H9 (cell line): Measurements from ENCODE around the gene SH3GLB2. TPM values are rescaled to one million over a fixed set of nuclear protein-coding genes. Genes with fewer than 3 reads are reported as not detected.

Experiments
- DNase-seq: peaks from one replicate; pipeline ENCODE4 v3.0.0-alpha.2; 2017
- H2AFZ ChIP-seq: one replicate; pipeline ENCODE4 v1.6.1; 2013; ENCODE audit warnings: mild to moderate bottlenecking, low read length, control low read depth, moderate library complexity
- H2AK5ac ChIP-seq: 2 replicates; pipeline ENCODE4 v1.6.1; 2013; ENCODE audit warnings: low read length, control low read depth, mixed read lengths; ENCODE audit not compliant: insufficient read length
- H2BK120ac ChIP-seq: one replicate; pipeline ENCODE4 v1.6.1; 2013; ENCODE audit warnings: low read depth, mild to moderate bottlenecking, low read length, control low read depth, inconsistent platforms; ENCODE audit not compliant: poor library complexity, severe bottlenecking
- H2BK12ac ChIP-seq: 2 replicates; pipeline ENCODE4 v1.6.1; 2013; ENCODE audit warnings: low read length, control low read depth, mixed read lengths, low read depth; ENCODE audit not compliant: insufficient read length
- H2BK15ac ChIP-seq: 2 replicates; pipeline ENCODE4 v1.6.1; 2013; ENCODE audit warnings: low read depth, low read length, control low read depth
- H2BK20ac ChIP-seq: one replicate; pipeline ENCODE4 v1.6.1; 2013; ENCODE audit warnings: low read depth, mild to moderate bottlenecking, low read length, control low read depth, inconsistent platforms; ENCODE audit not compliant: poor library complexity, severe bottlenecking
- H2BK5ac ChIP-seq: 2 replicates; pipeline ENCODE4 v1.6.1; 2013; ENCODE audit warnings: low read length, control low read depth, mixed read lengths; ENCODE audit not compliant: insufficient read length
- H3K14ac ChIP-seq: 2 replicates; pipeline ENCODE4 v1.6.1; 2013; ENCODE audit warnings: low read length, control low read depth; ENCODE audit not compliant: insufficient read depth
- H3K18ac ChIP-seq: 2 replicates; pipeline ENCODE4 v1.6.1; 2013; ENCODE audit warnings: low read depth, mild to moderate bottlenecking, mixed read lengths, low read length, control low read depth; ENCODE audit not compliant: insufficient read length
- H3K23ac ChIP-seq: 2 replicates; pipeline ENCODE4 v1.6.1; 2013; ENCODE audit warnings: low read length, control low read depth, mixed read lengths, low read depth; ENCODE audit not compliant: insufficient read length
- H3K23me2 ChIP-seq: 2 replicates; pipeline ENCODE4 v1.6.1; 2013; ENCODE audit warnings: low read depth, mild to moderate bottlenecking, mixed read lengths, low read length, control low read depth; ENCODE audit not compliant: insufficient read length, poor library complexity, severe bottlenecking
- H3K27ac ChIP-seq: 2 replicates; pipeline ENCODE4 v1.5.1; 2013; ENCODE audit warnings: low read length, control low read depth, mixed read lengths, low read depth; ENCODE audit not compliant: insufficient read length
- H3K27me3 ChIP-seq: 2 replicates; pipeline ENCODE4 v1.6.1; 2013; ENCODE audit warnings: low read length, control low read depth, inconsistent platforms; ENCODE audit not compliant: insufficient read depth
- H3K4ac ChIP-seq: 2 replicates; pipeline ENCODE4 v1.6.1; 2013; ENCODE audit warnings: low read depth, mild to moderate bottlenecking, control low read depth, inconsistent platforms, low read length, moderate library complexity
- H3K4me1 ChIP-seq: 2 replicates; pipeline ENCODE4 v1.6.1; 2013; ENCODE audit warnings: low read length, control low read depth, inconsistent platforms; ENCODE audit not compliant: insufficient read depth
- H3K4me2 ChIP-seq: 2 replicates; pipeline ENCODE4 v1.6.1; 2013; ENCODE audit warnings: low read length, control low read depth, mixed read lengths; ENCODE audit not compliant: insufficient read length, insufficient read depth
- H3K56ac ChIP-seq: 2 replicates; pipeline ENCODE4 v1.6.1; 2013; ENCODE audit warnings: low read depth, mild to moderate bottlenecking, mixed read lengths, low read length, control low read depth; ENCODE audit not compliant: insufficient read length
- H3K79me1 ChIP-seq: 2 replicates; pipeline ENCODE4 v1.6.1; 2013; ENCODE audit warnings: low read depth, mild to moderate bottlenecking, moderate library complexity, low read length, control low read depth, inconsistent platforms; ENCODE audit not compliant: insufficient read depth, poor library complexity, severe bottlenecking
- H3K79me2 ChIP-seq: 2 replicates; pipeline ENCODE4 v1.6.1; 2013; ENCODE audit warnings: low read length, control low read depth, inconsistent platforms; ENCODE audit not compliant: insufficient read depth
- H3K9ac ChIP-seq: 2 replicates; pipeline ENCODE4 v1.6.1; 2013; ENCODE audit warnings: low read length, control low read depth, mixed read lengths; ENCODE audit not compliant: insufficient read length; ENCODE audit errors: extremely low read depth
- H3K9me3 ChIP-seq: one replicate; pipeline ENCODE4 v1.6.1; 2013; ENCODE audit warnings: low read depth, low read length, inconsistent platforms; ENCODE audit not compliant: control insufficient read depth
- H3T11ph ChIP-seq: one replicate; pipeline ENCODE4 v1.6.1; 2013; ENCODE audit warnings: mild to moderate bottlenecking, low read length, control low read depth, inconsistent platforms
- H4K20me1 ChIP-seq: one replicate; pipeline ENCODE4 v1.6.1; 2013; ENCODE audit not compliant: control insufficient read depth, insufficient read length, insufficient read depth
- H4K5ac ChIP-seq: 2 replicates; pipeline ENCODE4 v1.6.1; 2013; ENCODE audit warnings: low read depth, mild to moderate bottlenecking, mixed read lengths, low read length, control low read depth; ENCODE audit not compliant: insufficient read length
- H4K8ac ChIP-seq: replicated peaks from 2 replicates; pipeline ENCODE4 v1.6.1; 2013; ENCODE audit warnings: low read length, control low read depth, mixed read lengths, low read depth; ENCODE audit not compliant: insufficient read length
- H4K91ac ChIP-seq: 2 replicates; pipeline ENCODE4 v1.6.1; 2013; ENCODE audit warnings: low read depth, mild to moderate bottlenecking, moderate library complexity, mixed read lengths, low read length, control low read depth; ENCODE audit not compliant: insufficient read length
- H3K27ac Mint-ChIP-seq, 3 experiments: 2 replicates in 2 of 3; 3 replicates in 1 of 3; pipeline ENCODE4 v1.8.0; 2020 to 2021; ENCODE audit warnings: mixed read lengths in 3 of 3, mild to moderate bottlenecking in 1 of 3, moderate library complexity in 1 of 3
- H3K27me3 Mint-ChIP-seq: 2 replicates; pipeline ENCODE4 v1.8.0; 2021; ENCODE audit warnings: low read depth, mild to moderate bottlenecking, moderate library complexity, mixed read lengths
- H3K36me3 Mint-ChIP-seq, 3 experiments: 2 replicates in 2 of 3; 3 replicates in 1 of 3; pipeline ENCODE4 v1.8.0; 2020 to 2021; ENCODE audit warnings: low read depth in 3 of 3, mixed read lengths in 3 of 3; ENCODE audit not compliant: insufficient read depth in 1 of 3
- H3K4me1 Mint-ChIP-seq, 2 experiments: 2 replicates each; pipeline ENCODE4 v1.8.0; 2020; ENCODE audit warnings: mixed read lengths in 2 of 2
- H3K4me3 Mint-ChIP-seq, 2 experiments: 2 replicates in 1 of 2; 3 replicates in 1 of 2; pipeline ENCODE4 v1.8.0; 2020 to 2021; ENCODE audit warnings: mild to moderate bottlenecking in 2 of 2, mixed read lengths in 2 of 2, moderate library complexity in 1 of 2
- H3K9me3 Mint-ChIP-seq, 2 experiments: 2 replicates in 1 of 2; 3 replicates in 1 of 2; pipeline ENCODE4 v1.8.0; 2020; ENCODE audit warnings: mild to moderate bottlenecking in 2 of 2, mixed read lengths in 2 of 2, moderate library complexity in 1 of 2
- WGBS: extraction: QIAGEN DNeasy Blood & Tissue Kit; methylation state at CpG from one replicate; pipeline ENCODE4 v1.1.7; 2013; ENCODE audit warnings: missing lambda C conversion rate, low lambda C conversion rate, mixed read lengths; ENCODE audit not compliant: insufficient read length; ENCODE audit errors: extremely low coverage; 5-methylcytosine and 5-hydroxymethylcytosine counted together
- total RNA-seq: library from RNA; stranded (reverse); gene quantifications from 2 replicates; pipeline ENCODE4 v1.2.1, GENCODE V29; 2021
- TF ChIP-seq, protein P1 (sequence below): fragments of 200-600 bp; sonication (generic); conservative IDR thresholded peaks from 3 replicates; pipeline ENCODE4 v1.8.0; 2021; ENCODE audit warnings: antibody characterized with exemption, mild to moderate bottlenecking

The SH3GLB2 gene
- total RNA-seq, 1 experiment from 2014 or later: 69.5 TPM

DNA sequence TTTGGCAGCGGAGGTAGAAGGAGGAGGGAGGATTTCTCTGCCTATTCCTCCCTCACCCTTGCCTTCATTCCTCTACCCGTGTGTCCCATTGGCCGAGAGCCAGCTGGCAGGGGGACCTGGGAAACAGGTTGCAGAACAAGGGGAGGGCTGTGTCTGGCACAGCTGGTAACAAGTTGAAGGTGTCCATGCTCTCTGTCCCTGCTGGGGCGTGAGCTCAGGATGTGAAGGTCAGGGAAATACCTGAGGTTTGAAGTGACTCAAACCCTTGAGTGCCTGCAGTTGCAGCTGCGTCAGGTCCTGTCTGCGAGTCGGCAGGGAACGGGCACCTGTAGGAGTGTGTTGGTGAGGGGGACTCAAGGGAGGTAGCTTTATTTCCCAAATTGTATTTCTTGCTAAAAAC is 24.5 kb upstream of the SH3GLB2 start:
- no peak overlapping the region for H2BK120ac ChIP-seq
- no CpG with 5 or more reads among the region's 8 CpGs for WGBS
- Mint-ChIP-seq H3K27me3 (no peaks in the 10 kb centered on the region), H3K36me3 (peaks cover 18 to 43% (median 30%) of the 10 kb centered on the region in 3 experiments; a peak in 6 of 7 replicates), H3K4me3 (no peak overlapping the region), H3K27ac (no peak overlapping the region), H3K4me1 (no peaks in the 10 kb centered on the region), H3K9me3 (no peaks in the 10 kb centered on the region)
- no peak overlapping the region for H2BK15ac ChIP-seq
- no peak overlapping the region for H3K23ac ChIP-seq
- H3K14ac ChIP-seq: no peak overlapping the region
- no peak overlapping the region for H3K4me2 ChIP-seq
- no peaks in the 10 kb centered on the region for H3K79me1 ChIP-seq
- H3K9me3 ChIP-seq: no peaks in the 10 kb centered on the region
- H3K27ac ChIP-seq: no peak overlapping the region
- DNase-seq: no peak
- no peaks in the 10 kb centered on the region for H3K4me1 ChIP-seq
- H3K9ac ChIP-seq: no peak overlapping the region
- H2BK20ac ChIP-seq: no peak overlapping the region
- no peak overlapping the region for H2AK5ac ChIP-seq
- no peak overlapping the region for H3K18ac ChIP-seq
- H3K23me2 ChIP-seq: no peaks in the 10 kb centered on the region
- no peak overlapping the region for H4K5ac ChIP-seq
- no peak overlapping the region for H3K56ac ChIP-seq
- no peak overlapping the region for H2AFZ ChIP-seq
- H2BK12ac ChIP-seq: no peak overlapping the region
- H4K8ac ChIP-seq: no peak overlapping the region
- no peak overlapping the region for H4K91ac ChIP-seq
- H3K79me2 ChIP-seq: no peaks in the 10 kb centered on the region
- H3K4ac ChIP-seq: no peak overlapping the region
- TF ChIP-seq, protein P1, sequence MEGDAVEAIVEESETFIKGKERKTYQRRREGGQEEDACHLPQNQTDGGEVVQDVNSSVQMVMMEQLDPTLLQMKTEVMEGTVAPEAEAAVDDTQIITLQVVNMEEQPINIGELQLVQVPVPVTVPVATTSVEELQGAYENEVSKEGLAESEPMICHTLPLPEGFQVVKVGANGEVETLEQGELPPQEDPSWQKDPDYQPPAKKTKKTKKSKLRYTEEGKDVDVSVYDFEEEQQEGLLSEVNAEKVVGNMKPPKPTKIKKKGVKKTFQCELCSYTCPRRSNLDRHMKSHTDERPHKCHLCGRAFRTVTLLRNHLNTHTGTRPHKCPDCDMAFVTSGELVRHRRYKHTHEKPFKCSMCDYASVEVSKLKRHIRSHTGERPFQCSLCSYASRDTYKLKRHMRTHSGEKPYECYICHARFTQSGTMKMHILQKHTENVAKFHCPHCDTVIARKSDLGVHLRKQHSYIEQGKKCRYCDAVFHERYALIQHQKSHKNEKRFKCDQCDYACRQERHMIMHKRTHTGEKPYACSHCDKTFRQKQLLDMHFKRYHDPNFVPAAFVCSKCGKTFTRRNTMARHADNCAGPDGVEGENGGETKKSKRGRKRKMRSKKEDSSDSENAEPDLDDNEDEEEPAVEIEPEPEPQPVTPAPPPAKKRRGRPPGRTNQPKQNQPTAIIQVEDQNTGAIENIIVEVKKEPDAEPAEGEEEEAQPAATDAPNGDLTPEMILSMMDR: no peak
- H3T11ph ChIP-seq: no peak overlapping the region
- H4K20me1 ChIP-seq: peaks cover 3% of the 10 kb centered on the region
- H2BK5ac ChIP-seq: no peak overlapping the region
- no peaks in the 10 kb centered on the region for H3K27me3 ChIP-seq
